ENCODE measurements around the gene ADGRE3.
"Not testable (repeated sequence)": the region's sequence is repeated elsewhere in the genome, so short reads cannot be mapped to it uniquely, and the experiment has no call there.

The ADGRE3 gene

GRCh38 chr19:14589433-14589832 is 85.2 kb downstream of the ADGRE3 start:
- not testable (repeated sequence) for DNase-seq

- not testable (repeated sequence) for DNase-seq
Observed at GRCh38 chr19:14585187-14585586, 89.5 kb downstream of the ADGRE3 start.

GRCh38 chr19:14584372-14584771 is 90.3 kb downstream of the ADGRE3 start:
- not testable (repeated sequence) for DNase-seq

GRCh38 chr19:14582894-14583340 is 91.7 kb downstream of the ADGRE3 start, which contains the start of gene CLEC17A:
Gene CLEC17A (plus strand): TSS chr19:14583084. CDS start chr19:14583161, 77 bp downstream.
- DNase-seq = no peak

- DNase-seq = no peak
Observed at GRCh38 chr19:14580623-14581237, 93.9 kb downstream of the ADGRE3 start.

GRCh38 chr19:14577885-14578427 is 96.7 kb downstream of the ADGRE3 start:
- no peak for DNase-seq

GRCh38 chr19:14577264-14577663 is 97.4 kb downstream of the ADGRE3 start:
- DNase-seq = no peak

- no peak for DNase-seq
Observed at GRCh38 chr19:14576363-14576762, 98.3 kb downstream of the ADGRE3 start.

GRCh38 chr19:14575428-14575980 is 99.1 kb downstream of the ADGRE3 start:
- DNase-seq = no peak

GRCh38 chr19:14571695-14572490 is 102.8 kb downstream of the ADGRE3 start, which contains the start of gene NDUFB7:
Gene NDUFB7 (minus strand): TSS chr19:14572066. CDS start chr19:14572000, 66 bp downstream.
- peak; percentile 85 for DNase-seq

GRCh38 chr19:14570864-14571527 is 103.6 kb downstream of the ADGRE3 start:
- no peak for DNase-seq
